Activated T-cell treated with anti-CD3 and anti-CD28 coated beads, Interleukin-2, amount 50 U/mL, for 72 hours (primary cell): ENCODE data around the gene ACADSB. TPM values are rescaled to one million over a fixed set of nuclear protein-coding genes. Genes with fewer than 3 reads are reported as not detected.

Experiments used
- ATAC-seq, 2 donors: fragments of 150-1000 bp; cut with Tn5 transposase; replicated peaks in 1 of 2; 2 replicates each; pipeline ENCODE4 v1.10.0; 2021; ENCODE audit warnings: moderate library complexity in 2 of 2, mild to moderate bottlenecking in 1 of 2
- DNase-seq, 2 donors: peaks; one replicate each; pipeline ENCODE4 v3.0.0; 2021 to 2022; ENCODE audit warnings: mixed read lengths in 1 of 2
- H3K27ac Mint-ChIP-seq: one replicate; pipeline ENCODE4 v1.8.0; 2022; ENCODE audit warnings: mild to moderate bottlenecking, moderate library complexity, mixed read lengths
- H3K27me3 Mint-ChIP-seq: one replicate; pipeline ENCODE4 v1.8.0; 2022; ENCODE audit warnings: low read depth, mixed read lengths
- H3K36me3 Mint-ChIP-seq, 2 donors: one replicate each; pipeline ENCODE4 v1.8.0; 2022; ENCODE audit warnings: mixed read lengths in 2 of 2, mild to moderate bottlenecking in 1 of 2; ENCODE audit not compliant: insufficient read depth in 2 of 2
- H3K4me1 Mint-ChIP-seq: one replicate; pipeline ENCODE4 v1.8.0; 2022; ENCODE audit warnings: low read depth, mixed read lengths
- H3K4me3 Mint-ChIP-seq, 2 donors: one replicate each; pipeline ENCODE4 v1.8.0; 2022; ENCODE audit warnings: mild to moderate bottlenecking in 2 of 2, mixed read lengths in 2 of 2, moderate library complexity in 2 of 2
- H3K9me3 Mint-ChIP-seq, 2 donors: one replicate each; pipeline ENCODE4 v1.8.0; 2022; ENCODE audit warnings: mixed read lengths in 2 of 2
- total RNA-seq, 2 donors: library from RNA; stranded (reverse); gene quantifications; one replicate each; pipeline ENCODE4 v1.2.3, GENCODE V29; 2022

The ACADSB gene
- total RNA-seq, 2 donors from 2014 or later = 24.4 to 29.8 TPM

GRCh38 chr10:122990278-122990677 is 18.5 kb upstream of the ACADSB start:
- no peak overlapping the region for H3K4me3 Mint-ChIP-seq
- H3K27ac Mint-ChIP-seq = no peak overlapping the region
- H3K9me3 Mint-ChIP-seq = no peaks in the 10 kb centered on the region
- no peaks in the 10 kb centered on the region for H3K4me1 Mint-ChIP-seq
- no peaks in the 10 kb centered on the region for H3K27me3 Mint-ChIP-seq
- ATAC-seq (no peak), DNase-seq (no peak)
- peaks cover 0 to 13% of the 10 kb centered on the region in 2 donors for H3K36me3 Mint-ChIP-seq

- DNase-seq = no peak
- ATAC-seq = no peak
- no peaks in the 10 kb centered on the region for H3K27me3 Mint-ChIP-seq
- no peaks in the 10 kb centered on the region for H3K9me3 Mint-ChIP-seq
- peak overlapping the region; percentile 33 for H3K27ac Mint-ChIP-seq
- no peaks in the 10 kb centered on the region for H3K4me1 Mint-ChIP-seq
- no peak overlapping the region for H3K4me3 Mint-ChIP-seq
- peaks cover 0 to 18% of the 10 kb centered on the region in 2 donors for H3K36me3 Mint-ChIP-seq
Measured at GRCh38 chr10:122992031-122992585, 16.7 kb upstream of the ACADSB start.

GRCh38 chr10:122993797-122994336 is 14.9 kb upstream of the ACADSB start:
- peak overlapping the region; percentile 27 for H3K27ac Mint-ChIP-seq
- no peak for ATAC-seq
- peaks cover 0 to 19% of the 10 kb centered on the region in 2 donors for H3K36me3 Mint-ChIP-seq
- DNase-seq = no peak
- no peaks in the 10 kb centered on the region for H3K27me3 Mint-ChIP-seq
- no peaks in the 10 kb centered on the region for H3K9me3 Mint-ChIP-seq
- H3K4me1 Mint-ChIP-seq = no peaks in the 10 kb centered on the region
- no peak overlapping the region for H3K4me3 Mint-ChIP-seq

- Mint-ChIP-seq H3K9me3 (no peaks in the 10 kb centered on the region), H3K27ac (no peak overlapping the region), H3K4me1 (peaks cover 8% of the 10 kb centered on the region), H3K27me3 (no peaks in the 10 kb centered on the region), H3K4me3 (no peak overlapping the region), H3K36me3 (peaks cover 0 to 18% of the 10 kb centered on the region in 2 donors)
- ATAC-seq = no peak
- no peak for DNase-seq
Measured at GRCh38 chr10:122995936-122996335, 12.9 kb upstream of the ACADSB start.

- H3K4me1 Mint-ChIP-seq = peaks cover 21% of the 10 kb centered on the region
- peak overlapping the region; percentile 71 for H3K27ac Mint-ChIP-seq
- no peaks in the 10 kb centered on the region for H3K27me3 Mint-ChIP-seq
- no peaks in the 10 kb centered on the region for H3K9me3 Mint-ChIP-seq
- no peak overlapping the region for H3K4me3 Mint-ChIP-seq
- DNase-seq (no peak), ATAC-seq (no peak)
- H3K36me3 Mint-ChIP-seq = peaks cover 3 to 21% of the 10 kb centered on the region in 2 donors
Measured at GRCh38 chr10:122997864-122998263, 10.9 kb upstream of the ACADSB start.

GRCh38 chr10:122998360-122998917 is 10.4 kb upstream of the ACADSB start:
- DNase-seq (no peak), ATAC-seq (no peak)
- Mint-ChIP-seq H3K27ac (peak overlapping the region; percentile 71), H3K4me1 (peaks cover 21% of the 10 kb centered on the region), H3K27me3 (no peaks in the 10 kb centered on the region), H3K36me3 (peaks cover 3 to 21% of the 10 kb centered on the region in 2 donors), H3K9me3 (no peaks in the 10 kb centered on the region), H3K4me3 (no peak overlapping the region)

- H3K36me3 Mint-ChIP-seq = peaks cover 3 to 20% of the 10 kb centered on the region in 2 donors
- DNase-seq (no peak), ATAC-seq (no peak)
- no peaks in the 10 kb centered on the region for H3K9me3 Mint-ChIP-seq
- no peaks in the 10 kb centered on the region for H3K27me3 Mint-ChIP-seq
- peaks cover 21% of the 10 kb centered on the region for H3K4me1 Mint-ChIP-seq
- peak overlapping the region; percentile 55 for H3K27ac Mint-ChIP-seq
- no peak overlapping the region for H3K4me3 Mint-ChIP-seq
Measured at GRCh38 chr10:122998934-122999333, 9.9 kb upstream of the ACADSB start.

- no peaks in the 10 kb centered on the region for H3K9me3 Mint-ChIP-seq
- DNase-seq (no peak), ATAC-seq (no peak)
- peak overlapping the region; percentile 55 for H3K27ac Mint-ChIP-seq
- peaks cover 21% of the 10 kb centered on the region for H3K4me1 Mint-ChIP-seq
- H3K4me3 Mint-ChIP-seq = no peak overlapping the region
- H3K36me3 Mint-ChIP-seq = peaks cover 3 to 18% of the 10 kb centered on the region in 2 donors
- no peaks in the 10 kb centered on the region for H3K27me3 Mint-ChIP-seq
Measured at GRCh38 chr10:122999347-122999746, 9.5 kb upstream of the ACADSB start.

GRCh38 chr10:123000155-123000554 is 8.7 kb upstream of the ACADSB start:
- ATAC-seq (peak in 1 of 2 donors; percentile 62), DNase-seq (no peak)
- Mint-ChIP-seq H3K4me1 (peaks cover 22% of the 10 kb centered on the region), H3K4me3 (peak overlapping the region in 1 of 2 donors; percentile 5), H3K9me3 (no peaks in the 10 kb centered on the region), H3K27ac (peak overlapping the region; percentile 55), H3K27me3 (no peaks in the 10 kb centered on the region), H3K36me3 (peaks cover 3 to 16% of the 10 kb centered on the region in 2 donors)

- Mint-ChIP-seq H3K9me3 (no peaks in the 10 kb centered on the region), H3K36me3 (peaks cover 3 to 10% of the 10 kb centered on the region in 2 donors), H3K4me1 (peaks cover 34% of the 10 kb centered on the region), H3K4me3 (peak overlapping the region in 1 of 2 donors; percentile 21), H3K27ac (peak overlapping the region; percentile 86), H3K27me3 (no peaks in the 10 kb centered on the region)
- DNase-seq (no peak), ATAC-seq (no peak)
Measured at GRCh38 chr10:123001370-123001769, 7.4 kb upstream of the ACADSB start.

- Mint-ChIP-seq H3K4me1 (peaks cover 53% of the 10 kb centered on the region), H3K27ac (no peak overlapping the region)
- ATAC-seq = no peak
Measured at GRCh38 chr10:123004298-123004697, 4.5 kb upstream of the ACADSB start.

GRCh38 chr10:123007558-123008354 is 1.1 kb upstream of the ACADSB start:
- H3K27me3 Mint-ChIP-seq = no peaks in the 10 kb centered on the region
- peaks cover 6 to 11% of the 10 kb centered on the region in 2 donors for H3K36me3 Mint-ChIP-seq
- peaks cover 50% of the 10 kb centered on the region for H3K4me1 Mint-ChIP-seq
- DNase-seq (peak; percentile 51 to 62), ATAC-seq (peak; percentile 49 to 59)
- H3K27ac Mint-ChIP-seq = peak overlapping the region; percentile 99
- no peaks in the 10 kb centered on the region for H3K9me3 Mint-ChIP-seq
- H3K4me3 Mint-ChIP-seq = peak overlapping the region; percentile 95 to 98

More at GRCh38 chr10:123004298-123004697, 4.5 kb upstream of the ACADSB start:
- H3K9me3 Mint-ChIP-seq = no peaks in the 10 kb centered on the region
- H3K27me3 Mint-ChIP-seq = no peaks in the 10 kb centered on the region
- DNase-seq = no peak
- peaks cover 9 to 15% of the 10 kb centered on the region in 2 donors for H3K36me3 Mint-ChIP-seq
- no peak overlapping the region for H3K4me3 Mint-ChIP-seq
